Epithelial cell of proximal tubule (primary cell): ENCODE results near the gene SSTR4. TPM values are rescaled to one million over a fixed set of nuclear protein-coding genes. Genes with fewer than 3 reads are reported as not detected.
A peak's percentile ranks its signal among the peaks of the same experiment; 100 is the strongest.

Experiments used
- DNase-seq: peaks from one replicate; pipeline ENCODE4 v3.0.0-alpha.2; 2011; ENCODE audit warnings: low read depth
- H3K4me3 ChIP-seq: 2 replicates; pipeline ENCODE4 v1.5.1; 2011; ENCODE audit warnings: low read depth, mild to moderate bottlenecking, low read length
- total RNA-seq: library from RNA; depleted of rRNA; stranded (reverse); fragments of >200 nt; gene quantifications from 2 replicates; pipeline ENCODE4 v1.2.3, GENCODE V29; 2015
- TF ChIP-seq, protein P1 (sequence below): conservative IDR thresholded peaks from 2 replicates; pipeline ENCODE4 v1.5.1; 2012; ENCODE audit warnings: low read depth, mild to moderate bottlenecking, low read length

Gene SSTR4
- total RNA-seq, 1 donor from 2014 or later = not detected

DNA sequence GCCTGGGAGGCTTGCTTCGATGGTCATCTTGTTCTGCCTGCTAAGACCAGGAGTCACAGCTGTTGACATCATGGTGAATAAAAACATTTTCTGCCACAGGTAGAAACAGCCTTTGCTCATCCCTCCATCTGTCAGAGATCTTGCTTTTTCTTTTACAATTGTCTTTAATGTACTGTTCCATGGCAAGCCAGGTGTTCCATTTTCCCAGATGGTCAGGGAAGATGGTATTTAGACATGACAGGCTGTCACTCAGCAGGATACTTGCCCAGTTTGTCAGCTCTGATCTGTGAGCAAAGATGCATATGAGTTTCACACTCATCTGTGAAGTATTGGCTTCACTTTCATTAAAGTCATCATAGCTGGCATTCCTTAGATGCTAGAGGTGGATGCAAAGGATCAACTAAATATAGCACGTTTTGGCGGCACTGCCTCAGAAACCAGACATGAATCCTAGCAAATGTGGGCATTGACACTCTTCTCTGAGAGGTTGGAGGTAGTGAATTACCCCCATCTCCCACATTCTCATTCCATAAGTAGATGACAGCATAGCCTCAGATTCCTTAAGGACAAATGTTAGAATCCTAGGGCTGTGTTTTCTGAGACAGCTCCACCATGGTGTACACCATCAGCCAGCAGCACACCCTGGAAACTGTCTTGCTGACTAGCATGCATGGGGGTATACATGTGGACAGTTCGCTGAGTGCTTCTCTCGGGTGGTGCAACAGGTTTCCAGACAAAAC is 4.2 kb downstream of the SSTR4 start:
- TF ChIP-seq, protein P1, sequence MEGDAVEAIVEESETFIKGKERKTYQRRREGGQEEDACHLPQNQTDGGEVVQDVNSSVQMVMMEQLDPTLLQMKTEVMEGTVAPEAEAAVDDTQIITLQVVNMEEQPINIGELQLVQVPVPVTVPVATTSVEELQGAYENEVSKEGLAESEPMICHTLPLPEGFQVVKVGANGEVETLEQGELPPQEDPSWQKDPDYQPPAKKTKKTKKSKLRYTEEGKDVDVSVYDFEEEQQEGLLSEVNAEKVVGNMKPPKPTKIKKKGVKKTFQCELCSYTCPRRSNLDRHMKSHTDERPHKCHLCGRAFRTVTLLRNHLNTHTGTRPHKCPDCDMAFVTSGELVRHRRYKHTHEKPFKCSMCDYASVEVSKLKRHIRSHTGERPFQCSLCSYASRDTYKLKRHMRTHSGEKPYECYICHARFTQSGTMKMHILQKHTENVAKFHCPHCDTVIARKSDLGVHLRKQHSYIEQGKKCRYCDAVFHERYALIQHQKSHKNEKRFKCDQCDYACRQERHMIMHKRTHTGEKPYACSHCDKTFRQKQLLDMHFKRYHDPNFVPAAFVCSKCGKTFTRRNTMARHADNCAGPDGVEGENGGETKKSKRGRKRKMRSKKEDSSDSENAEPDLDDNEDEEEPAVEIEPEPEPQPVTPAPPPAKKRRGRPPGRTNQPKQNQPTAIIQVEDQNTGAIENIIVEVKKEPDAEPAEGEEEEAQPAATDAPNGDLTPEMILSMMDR = no peak
- no peak overlapping the region for H3K4me3 ChIP-seq
- DNase-seq = no peak

DNA sequence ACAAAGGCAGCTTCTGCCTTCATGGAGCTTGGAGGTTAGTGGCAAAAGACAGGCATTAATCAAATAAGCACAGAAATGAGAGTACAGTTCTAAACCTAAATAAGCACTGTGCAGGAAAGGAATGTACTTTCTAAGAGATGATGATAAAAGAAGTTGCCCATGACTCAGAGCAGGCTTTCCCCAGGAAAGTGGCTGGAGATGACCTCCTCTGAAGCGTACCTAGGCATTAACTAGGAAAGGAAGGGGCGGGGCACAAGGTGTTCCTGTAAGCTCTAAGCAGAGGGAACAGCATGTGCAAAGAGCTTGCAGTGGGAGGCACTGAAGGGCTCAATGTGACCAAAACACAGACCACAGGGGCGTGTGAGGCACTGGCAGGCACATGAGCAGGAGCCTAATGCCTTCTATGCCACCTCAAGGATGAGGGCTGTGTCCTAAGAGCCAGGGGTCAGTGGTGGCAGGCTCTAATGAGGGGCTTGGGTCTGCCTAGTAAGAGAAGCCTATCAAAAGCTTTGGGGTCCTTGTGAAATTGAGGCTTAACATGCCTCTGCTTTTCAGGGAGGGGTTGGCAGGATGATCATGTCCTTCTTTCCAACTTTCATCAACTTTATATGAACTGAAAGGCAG is 4.9 kb downstream of the SSTR4 start:
- no peak for DNase-seq
- TF ChIP-seq, protein P1 = no peak
- no peak overlapping the region for H3K4me3 ChIP-seq

DNA sequence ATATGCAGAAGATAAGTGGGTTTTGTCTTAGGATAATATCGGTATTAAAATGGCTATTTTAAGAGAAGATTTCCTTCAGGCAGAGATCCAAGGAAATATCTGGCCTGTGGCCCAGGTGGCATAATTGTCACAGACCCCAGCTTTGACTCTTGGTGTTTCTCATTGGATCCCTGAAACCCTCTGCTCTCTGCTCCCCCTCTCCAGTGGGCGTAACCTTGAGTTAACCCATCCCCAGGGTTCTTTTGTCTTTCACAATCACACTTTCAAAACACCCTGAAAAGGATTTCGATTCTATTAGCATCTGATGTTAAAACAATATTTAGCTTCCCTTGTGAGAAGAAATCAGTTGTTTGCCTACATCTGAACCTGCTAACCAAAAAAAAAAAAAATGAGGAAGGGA is 7.2 kb downstream of the SSTR4 start:
- H3K4me3 ChIP-seq = no peak overlapping the region
- TF ChIP-seq, protein P1 = no peak
- DNase-seq = no peak

DNA sequence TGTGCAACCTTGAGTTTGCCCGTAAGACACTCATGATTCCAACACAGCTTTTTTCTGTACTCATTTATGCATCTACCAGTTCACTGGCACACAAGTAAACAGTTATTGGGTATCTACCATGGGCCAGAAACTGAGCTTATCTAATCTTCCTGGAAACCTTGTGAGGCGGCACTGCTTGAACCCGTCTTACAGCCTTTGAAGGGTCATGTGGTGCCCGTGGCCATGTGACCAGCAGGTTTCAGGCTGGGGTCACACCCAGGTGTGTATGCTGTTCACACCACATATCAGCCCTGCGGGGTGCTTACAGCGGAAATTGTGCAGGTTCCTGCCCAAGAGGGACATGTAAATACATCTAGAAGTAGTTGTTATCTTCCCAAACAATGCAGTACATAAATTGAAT is 8.3 kb downstream of the SSTR4 start:
- TF ChIP-seq, protein P1 = peak; percentile 11
- H3K4me3 ChIP-seq = no peak overlapping the region
- DNase-seq = no peak

DNA sequence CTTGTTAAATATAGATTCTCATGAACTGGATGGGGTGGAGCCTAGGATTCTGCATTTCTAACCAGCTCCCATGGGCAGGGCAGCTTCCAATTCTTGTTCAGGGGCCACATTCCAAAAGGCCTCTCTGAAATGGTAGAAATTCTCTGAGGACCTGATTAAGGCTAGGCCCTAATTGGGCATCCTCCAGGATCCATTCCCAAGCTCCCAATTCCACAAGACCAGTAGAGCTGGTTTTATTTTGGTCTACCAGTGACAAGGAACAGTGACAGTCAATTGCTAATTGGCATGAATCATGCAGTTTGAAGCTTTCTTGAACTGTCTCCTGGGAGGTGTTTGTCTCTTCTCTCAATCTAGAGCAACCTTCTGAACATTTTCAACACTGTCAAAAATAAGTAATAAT is 11.3 kb downstream of the SSTR4 start:
- DNase-seq = no peak
- H3K4me3 ChIP-seq = peak overlapping the region; percentile 65
- TF ChIP-seq, protein P1 = no peak

DNA sequence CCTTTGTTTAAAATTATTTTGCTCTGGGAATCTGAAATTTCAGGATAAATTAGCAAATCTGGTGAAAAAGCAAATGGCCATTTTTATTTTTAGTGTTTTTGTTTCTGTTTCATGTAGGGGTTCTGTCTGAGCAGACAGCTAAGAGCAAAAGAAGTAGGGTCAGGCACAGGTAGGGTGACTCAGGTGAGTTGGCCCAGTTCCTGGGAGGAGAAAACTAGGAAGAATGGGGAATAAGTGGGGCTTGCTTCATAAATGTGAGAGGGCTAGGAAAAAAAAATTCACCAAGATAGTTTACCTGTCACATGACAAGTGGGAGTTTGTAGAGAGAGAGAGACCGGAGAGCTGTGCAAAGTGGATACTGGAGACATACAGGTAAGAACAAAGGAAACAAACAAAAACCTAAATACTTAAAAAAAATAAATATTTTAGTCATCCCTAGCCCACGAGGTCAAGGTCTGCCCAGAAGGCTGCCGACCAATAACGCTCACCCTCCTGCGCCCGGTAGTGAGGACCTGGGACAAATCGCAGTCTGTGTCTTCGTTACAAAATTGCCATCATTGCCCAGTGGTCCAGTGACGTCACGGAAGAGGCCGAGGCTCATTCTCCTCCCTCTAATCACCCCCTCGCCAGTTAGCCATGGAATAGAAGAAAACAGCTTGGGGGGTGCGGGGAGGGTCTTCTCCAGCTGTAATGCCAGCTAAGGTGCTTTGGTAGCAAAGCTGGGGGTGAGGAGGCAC is 12.1 kb downstream of the SSTR4 start:
- H3K4me3 ChIP-seq = peak overlapping the region; percentile 65
- DNase-seq = no peak
- TF ChIP-seq, protein P1 = no peak
